HG03060 (cell line): ENCODE measurements around the gene RXYLT1.
A peak's percentile ranks its signal among the peaks of the same experiment; 100 is the strongest.
"Not testable (repeated sequence)": the region's sequence is repeated elsewhere in the genome, so short reads cannot be mapped to it uniquely, and the experiment has no call there.

ENCODE experiments used
- ATAC-seq: cut with Tn5 transposase; IDR thresholded peaks from one replicate; pipeline ENCODE4 v1.9.1; 2021; ENCODE audit warnings: low read depth, moderate number of reproducible peaks; ENCODE audit not compliant: unreplicated experiment

Gene RXYLT1

DNA sequence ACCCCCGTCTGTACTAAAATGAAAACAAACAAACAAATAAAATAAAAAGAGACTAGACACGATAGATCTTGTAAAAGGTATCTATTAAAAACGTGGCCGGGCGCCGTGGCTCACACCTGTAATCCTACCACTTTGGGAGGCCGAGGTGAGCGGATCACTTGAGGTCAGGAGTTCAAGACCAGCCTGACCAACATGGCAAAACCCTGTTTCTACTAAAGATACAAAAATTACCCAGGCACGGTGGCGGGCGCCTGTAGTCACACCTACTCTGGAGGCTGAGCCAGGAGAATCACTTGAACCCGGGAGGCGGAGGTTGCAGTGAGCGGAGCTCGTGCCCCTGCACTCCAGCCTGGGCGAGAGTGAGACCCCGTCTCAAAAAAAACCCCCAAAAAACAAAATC lies 63.0 kb downstream of the RXYLT1 start:
- ATAC-seq, result not testable (repeated sequence)

DNA sequence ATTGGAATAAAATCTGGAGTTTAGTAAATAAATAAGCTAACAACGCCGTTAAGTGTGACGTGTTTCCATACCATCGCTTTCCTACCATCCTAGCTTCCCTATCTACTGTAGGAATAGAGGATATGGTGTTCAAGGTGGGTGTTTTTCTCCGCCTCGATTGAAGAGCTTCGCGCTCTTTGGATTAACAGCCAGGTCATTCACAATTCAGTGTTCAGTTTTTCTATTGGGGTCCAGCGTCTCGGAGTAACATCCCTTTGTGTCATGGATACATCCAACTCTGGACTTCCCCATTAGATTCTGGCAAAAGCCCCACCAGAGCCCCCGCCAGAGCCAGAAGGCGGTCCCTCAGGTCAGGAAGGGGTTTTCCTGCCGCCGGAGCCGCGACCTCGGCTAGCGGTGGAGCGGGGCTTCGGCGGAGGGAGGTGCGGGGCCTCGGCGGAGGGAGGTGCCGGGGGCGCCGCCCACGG lies 63.6 kb downstream of the RXYLT1 start:
- no peak for ATAC-seq

DNA sequence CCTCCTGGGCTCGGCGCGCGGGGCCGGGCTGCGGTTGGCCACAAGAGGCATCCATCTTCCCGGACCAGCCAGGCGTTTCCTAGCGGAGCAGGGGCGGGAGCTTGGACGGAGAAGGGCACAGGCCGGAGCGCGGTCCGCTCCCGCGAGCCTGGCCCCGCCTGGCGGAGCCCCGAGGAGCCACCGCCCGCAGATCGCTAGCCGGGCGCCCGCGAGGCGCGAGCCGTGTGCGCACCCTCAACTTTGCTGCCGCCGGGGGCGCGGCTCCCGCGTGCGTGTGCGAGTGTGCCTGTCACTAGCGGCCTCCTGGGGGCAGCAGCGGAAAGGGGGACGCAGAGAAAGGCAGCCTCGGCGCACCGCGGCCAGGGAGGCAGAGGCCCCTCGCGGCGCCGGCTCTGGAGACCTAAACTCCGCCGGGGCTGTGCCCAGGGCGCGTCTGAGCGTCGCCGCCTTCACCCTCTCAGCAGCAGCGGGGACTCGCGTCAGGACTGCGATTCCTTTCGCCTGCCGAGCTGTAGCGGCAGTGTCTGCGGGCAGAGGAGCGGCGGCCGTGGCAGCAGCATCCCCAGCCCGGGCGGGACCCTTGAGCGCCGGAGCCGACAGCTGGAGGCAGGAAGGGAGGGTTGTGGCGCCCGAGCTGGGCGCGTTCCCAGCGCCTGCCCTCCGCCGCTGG lies 64.1 kb downstream of the RXYLT1 start:
- ATAC-seq, result peak; percentile 77

DNA sequence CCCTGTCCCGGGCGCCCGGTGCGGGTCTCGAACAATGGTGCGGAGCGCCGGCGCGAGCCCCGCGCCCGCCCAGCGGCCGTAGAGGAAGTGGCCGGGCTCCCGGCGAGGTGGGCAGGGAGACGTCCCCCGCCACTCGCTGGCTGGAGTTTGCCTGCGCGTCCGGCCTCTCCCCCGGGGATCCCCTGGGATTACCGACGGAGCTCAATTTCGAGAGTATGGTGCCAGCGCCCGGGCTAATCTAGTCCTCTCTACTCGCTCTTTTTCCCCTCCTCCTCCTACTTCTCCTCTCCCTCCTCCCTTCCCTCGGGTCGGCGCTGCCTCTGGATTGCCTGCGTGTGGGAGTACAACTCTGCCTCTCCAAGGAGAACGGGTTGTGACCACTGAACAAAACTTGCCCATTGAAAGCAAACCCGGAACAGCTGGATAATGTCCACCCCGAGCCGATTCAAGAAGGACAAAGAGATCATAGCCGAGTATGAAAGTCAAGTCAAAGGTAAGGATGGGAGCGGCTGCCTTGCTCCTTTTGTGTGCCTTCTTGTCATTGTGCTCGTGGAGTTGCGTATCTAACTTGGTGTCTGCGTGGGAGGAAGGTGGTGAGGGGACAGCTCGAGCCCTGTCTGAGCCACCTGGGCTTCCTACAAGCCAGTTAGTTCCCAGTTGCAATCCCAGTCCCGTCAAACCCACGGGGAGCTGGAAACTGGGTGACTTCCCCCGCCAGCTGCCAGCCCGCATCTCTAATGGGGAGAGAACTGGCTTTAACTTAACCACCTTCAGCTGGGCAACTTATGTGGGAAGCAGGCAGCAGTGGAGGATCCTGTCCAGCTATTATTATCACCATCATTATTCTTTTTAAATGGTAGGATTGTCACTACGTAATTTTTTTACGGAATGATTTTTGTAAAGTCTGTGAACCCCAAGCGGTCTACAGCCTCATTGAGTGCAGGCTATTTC lies 65.0 kb downstream of the RXYLT1 start, which contains the start of gene SRGAP1:
TSS of gene SRGAP1 (plus strand) at position 310 of the 951 bp plus-strand sequence. CDS start at position 427, 117 bp downstream.
- no peak for ATAC-seq

DNA sequence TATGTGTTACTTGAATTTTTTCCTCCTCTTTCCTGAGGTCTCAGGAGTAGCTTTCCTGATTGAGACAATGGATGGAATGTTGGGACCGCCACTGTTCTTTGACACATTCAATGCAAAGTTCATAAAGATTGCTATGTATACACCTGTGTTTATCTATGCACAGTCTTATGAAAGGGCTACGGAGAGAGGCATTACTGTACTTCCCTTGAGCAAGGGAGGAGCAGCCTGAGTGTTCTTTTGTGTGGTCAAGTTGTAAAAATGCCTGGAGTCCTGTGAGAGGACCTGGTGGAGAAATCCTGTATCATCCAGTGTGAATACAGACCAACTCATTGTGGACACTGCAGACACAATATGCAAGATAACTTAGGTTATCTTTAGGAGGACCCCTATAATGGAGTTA lies 66.0 kb downstream of the RXYLT1 start:
- no peak for ATAC-seq

DNA sequence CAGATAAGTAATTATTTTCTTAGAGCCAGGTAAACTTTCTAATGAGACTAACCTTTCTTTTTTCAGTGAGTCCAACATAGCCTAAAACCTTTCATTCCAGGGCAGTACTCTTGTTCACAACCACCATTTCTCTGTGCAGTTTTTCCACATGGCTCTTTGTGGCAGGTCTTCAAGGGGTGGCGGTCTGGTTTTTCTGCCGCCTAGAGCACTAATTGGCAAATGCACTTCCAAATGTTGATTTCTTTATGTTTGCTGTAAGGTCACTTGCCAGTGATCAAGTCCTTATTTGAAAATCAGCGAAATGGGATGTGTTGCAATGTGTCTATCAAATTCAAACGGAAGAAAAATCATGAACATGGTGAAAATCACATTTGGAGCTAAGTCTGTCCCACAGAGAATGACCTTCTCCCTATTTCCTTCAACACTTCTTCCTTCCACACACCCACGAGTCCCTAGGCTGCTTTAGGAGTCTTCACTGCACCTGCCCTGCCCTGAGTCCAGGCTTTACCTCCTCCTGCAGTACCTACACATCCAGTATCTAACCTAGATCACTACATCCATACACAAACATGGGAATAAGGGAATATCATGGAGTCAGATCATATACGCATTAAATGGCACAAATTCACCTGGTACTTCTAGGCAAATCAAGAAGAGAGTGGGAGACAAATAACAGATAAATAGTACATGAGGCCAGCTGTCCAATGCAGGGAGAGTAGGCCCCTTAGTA lies 66.7 kb downstream of the RXYLT1 start:
- no peak for ATAC-seq

DNA sequence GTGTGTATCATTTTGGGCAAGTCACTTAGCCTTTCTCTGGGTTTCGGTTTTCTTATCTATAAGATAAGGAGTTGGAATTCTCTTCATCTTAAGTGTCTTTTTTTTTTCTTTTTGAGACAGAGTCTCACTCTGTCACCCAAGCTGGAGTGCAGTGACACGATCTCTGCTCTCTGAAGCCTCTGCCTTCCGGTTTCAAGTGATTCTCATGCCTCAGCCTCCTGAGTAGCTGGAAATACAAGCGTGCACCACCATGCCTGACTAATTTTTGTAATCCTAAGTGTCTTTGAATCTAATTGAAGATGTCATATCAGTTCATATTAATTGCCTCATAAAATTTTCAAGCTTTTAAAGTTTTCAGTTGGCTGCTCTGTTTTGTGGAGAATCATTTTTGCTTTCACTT lies 68.7 kb downstream of the RXYLT1 start:
- no peak for ATAC-seq

DNA sequence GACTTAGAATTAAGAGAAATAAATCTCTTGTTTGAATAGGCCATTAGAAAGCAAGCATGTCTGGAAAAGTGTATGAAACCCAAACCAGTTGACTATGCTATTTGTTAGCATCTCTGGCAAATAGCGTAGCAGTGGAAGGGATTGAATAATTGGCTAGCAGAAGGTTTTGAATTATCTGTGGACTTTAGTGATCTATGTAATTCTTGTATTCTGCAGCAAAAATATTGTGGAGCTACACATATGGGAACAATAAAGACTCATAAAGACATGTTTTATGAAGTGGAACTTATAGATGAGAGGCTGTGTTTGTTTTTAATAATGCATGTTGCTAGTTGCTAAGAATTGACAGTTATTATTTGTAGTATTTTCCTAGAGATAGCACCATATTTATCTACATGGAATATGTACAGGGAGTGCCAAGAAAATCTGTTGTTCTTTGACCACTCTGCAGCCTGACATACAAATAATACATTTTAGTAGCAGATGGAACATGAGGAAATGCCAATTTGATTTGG lies 69.5 kb downstream of the RXYLT1 start:
- ATAC-seq, result no peak

DNA sequence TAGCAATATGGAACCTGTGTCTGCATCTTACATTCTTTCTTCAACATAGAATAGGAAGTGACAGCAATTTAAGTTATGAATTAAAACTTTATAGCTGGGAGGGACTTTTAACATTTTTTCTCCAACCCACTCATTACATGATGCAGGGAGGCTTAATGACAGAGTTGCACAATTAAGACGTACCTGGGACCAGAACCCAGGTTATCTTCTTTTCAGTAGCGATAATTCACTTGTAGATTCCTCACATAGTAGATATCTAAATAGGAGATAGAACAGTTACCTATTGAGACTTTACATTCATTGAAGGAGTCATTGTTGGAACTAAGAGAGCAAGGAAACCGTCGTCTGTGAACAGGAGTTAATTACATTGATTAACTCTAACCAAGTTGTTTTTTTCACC lies 69.9 kb downstream of the RXYLT1 start:
- ATAC-seq, result no peak

DNA sequence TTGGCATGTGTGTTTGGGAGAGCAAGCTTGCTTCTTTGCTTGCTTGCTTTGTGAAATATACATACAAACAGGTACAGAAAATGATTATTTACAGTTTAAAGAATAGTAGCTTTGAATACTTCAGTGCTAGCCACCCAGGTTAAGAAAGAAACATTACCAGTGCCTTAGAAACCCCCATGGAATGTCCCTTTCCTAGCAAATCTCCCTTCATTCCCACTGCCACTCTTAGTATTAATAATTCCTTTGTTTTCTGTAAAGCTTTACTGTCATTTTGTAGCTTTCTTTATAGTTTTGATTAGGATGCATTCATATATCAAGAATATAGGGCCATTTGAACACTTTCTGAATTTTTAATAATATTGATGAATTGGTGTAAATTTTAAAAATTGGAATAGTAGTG lies 74.3 kb downstream of the RXYLT1 start:
- no peak for ATAC-seq

DNA sequence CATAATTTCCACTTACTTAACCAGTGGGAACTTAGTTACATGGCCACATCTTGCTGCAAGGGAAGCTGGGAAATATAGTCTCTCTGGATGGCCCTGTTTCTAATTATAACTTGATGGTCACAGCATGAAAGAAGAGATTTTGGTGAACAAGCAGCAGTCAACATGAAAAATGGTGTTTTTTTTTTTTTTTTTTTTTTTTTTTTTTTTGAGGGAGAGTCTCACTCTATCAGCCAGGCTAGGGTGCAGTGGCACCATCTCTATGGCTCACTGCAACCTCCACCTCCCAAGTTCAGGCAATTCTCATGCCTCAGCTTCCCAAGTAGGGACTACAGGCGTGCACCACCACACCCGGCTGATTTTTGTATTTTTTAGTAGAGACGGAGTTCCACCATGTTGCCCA lies 75.6 kb downstream of the RXYLT1 start:
- no peak for ATAC-seq

DNA sequence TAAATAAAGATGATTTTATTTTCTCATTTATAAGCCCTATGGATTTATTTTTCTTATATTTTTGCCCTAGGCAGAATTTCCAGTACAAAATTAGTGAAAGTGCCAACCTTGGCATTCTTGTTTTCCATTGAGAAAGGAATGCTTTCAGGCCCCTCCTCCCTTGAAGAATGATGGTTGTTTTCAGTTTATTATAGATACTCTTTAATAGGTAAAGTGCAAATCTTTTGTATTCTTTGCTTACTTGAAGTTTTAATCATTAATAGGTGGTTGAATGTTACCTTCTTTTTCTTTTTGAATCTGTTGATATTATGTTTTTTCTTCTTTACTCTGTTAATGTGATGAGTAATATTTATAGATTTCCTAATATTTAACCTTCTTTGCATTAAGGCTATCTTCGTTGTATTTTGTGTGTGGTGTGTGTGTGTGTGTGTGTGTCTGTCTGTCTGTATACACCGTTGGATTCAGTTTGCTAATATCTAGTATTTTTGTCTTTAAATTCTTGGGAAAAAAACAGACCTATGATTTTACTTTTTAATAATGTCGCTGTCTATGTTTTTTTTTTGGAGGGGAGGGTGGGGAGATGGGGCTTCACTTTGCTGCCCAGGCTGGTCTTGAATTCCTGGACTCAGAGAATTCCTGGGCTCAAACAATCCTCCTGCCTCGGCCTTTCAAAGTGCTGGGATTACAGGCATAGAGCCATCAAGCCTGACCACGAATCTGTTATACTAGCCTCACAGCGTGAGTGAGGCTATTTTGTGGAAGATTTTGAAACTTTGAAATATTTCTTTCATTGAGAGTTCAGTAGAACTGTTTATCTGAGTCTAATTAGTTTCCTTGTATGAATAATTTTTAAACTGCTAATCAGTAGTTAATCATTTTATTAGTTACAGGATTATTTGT lies 78.3 kb downstream of the RXYLT1 start:
- ATAC-seq, result no peak
